GM12872 (cell line): ENCODE data around the gene PARVB.

Experiments used
- TF ChIP-seq, protein P1 (sequence below): IDR thresholded peaks from 3 replicates; pipeline ENCODE4 v1.5.1; 2011; ENCODE audit warnings: low read depth, mild to moderate bottlenecking, low read length, moderate library complexity; ENCODE audit not compliant: insufficient read depth

PARVB gene

DNA sequence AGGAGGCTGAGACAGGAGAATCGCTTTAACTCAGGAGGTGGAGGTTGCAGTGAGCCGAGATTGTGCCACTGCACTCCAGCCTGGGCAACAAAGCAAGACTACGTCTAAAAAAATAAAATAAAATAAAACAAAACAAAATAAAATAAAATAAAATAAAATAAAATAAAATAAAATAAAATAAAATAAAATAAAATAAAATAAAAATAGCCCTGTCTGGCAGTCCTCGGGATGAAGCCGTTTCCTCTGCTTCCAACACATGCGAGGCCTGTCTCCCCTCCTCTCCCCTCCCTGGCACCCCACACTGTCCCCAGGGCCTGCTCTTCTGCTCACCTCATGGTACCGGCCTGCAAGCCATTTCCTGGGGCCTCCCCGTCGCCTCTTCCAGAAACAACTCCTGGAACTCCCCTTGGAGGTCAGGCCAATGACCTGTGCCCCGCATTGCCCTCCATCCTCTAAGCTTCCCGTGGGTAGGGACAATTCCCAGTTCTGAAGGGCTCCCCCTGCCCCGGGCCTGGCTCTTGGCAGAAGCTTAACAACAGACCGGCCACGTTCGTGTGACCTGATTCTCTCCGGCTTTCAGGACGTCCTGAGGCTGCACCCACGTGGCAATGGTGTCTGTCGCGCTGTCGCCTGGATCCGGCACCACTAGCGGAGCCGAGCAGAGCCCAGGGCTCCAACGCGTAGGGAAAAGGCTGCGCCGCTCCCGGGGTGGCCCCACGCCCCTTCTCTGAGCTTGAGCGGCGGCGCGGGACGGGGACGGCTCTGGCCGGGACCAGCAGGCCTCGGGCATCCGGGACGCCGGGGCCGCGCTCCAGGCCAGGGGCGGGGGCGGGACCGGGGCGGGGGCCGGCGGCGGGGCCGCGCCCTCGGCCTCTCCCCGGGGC lies 456 bp upstream of the PARVB start:
- TF ChIP-seq, protein P1, sequence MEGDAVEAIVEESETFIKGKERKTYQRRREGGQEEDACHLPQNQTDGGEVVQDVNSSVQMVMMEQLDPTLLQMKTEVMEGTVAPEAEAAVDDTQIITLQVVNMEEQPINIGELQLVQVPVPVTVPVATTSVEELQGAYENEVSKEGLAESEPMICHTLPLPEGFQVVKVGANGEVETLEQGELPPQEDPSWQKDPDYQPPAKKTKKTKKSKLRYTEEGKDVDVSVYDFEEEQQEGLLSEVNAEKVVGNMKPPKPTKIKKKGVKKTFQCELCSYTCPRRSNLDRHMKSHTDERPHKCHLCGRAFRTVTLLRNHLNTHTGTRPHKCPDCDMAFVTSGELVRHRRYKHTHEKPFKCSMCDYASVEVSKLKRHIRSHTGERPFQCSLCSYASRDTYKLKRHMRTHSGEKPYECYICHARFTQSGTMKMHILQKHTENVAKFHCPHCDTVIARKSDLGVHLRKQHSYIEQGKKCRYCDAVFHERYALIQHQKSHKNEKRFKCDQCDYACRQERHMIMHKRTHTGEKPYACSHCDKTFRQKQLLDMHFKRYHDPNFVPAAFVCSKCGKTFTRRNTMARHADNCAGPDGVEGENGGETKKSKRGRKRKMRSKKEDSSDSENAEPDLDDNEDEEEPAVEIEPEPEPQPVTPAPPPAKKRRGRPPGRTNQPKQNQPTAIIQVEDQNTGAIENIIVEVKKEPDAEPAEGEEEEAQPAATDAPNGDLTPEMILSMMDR = no peak

DNA sequence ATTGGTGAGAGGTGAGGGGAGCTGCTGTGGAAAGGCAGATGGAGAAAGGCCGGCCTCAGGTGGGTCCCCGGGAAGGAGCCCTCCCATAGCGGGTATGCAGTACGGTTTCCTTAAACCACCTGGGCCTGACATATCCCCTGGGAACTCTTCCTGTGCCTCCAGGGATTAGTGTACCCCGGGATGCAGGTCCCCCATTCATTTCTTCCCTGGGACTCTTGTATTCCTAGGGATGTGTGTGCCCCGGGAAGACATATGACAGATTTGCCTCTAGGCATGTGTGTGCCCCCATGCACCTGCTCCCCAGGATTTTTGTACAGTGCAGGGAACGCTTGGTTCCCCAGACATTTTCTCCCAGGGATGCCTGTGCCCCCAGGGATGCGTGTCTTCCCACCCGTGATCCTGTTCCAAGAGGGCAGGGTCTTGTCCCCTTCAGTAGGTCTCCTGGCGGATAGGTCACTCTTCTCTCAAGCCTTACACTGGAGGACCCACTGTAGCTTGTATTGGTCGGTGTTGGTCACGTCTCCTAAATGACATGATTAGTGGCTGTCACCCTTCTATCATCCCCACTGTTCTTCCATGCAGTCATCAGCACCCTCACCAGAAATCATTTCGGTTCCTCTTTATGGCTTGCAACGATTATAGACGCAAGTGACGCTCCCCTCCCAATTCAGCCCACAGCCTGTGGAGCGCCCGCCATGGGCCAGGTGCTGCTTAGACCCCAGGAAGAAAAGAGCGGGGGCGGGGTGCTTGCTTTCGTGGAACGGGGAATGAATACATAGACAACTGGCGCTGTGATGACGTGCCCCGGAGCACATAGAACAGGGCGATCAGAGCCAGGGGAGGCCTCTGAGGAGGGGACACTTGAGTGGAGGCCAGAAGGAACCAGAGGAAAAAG lies 1.3 kb downstream of the PARVB start:
- TF ChIP-seq, protein P1 = no peak

DNA sequence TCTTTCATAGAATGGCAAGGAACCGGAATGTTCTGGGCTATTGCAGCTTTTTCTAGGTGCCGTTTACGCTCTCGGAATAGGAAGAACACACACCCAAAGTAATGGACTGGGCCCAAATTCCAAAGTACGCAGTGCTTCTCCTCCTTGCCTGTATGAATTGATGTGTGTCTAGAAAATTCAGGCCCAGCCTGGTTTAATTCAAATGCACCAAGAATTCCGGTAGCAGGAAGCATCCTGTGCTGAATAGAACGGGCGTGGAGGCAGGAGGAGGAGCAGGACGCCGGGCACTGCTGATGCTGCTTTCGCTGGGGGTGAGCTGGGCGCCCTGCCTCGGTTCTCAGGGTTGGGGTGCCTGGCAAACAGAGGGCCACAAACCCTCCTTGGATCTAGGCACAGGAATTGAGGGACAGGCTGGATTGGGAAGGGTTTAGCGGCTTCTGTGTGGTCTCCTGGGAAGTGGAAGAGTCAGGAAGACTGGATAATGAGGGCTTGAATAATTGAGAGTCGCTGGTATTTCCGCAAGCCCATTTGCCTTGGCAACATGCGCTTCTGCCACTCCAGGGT lies 2.0 kb downstream of the PARVB start:
- TF ChIP-seq, protein P1 = no peak

DNA sequence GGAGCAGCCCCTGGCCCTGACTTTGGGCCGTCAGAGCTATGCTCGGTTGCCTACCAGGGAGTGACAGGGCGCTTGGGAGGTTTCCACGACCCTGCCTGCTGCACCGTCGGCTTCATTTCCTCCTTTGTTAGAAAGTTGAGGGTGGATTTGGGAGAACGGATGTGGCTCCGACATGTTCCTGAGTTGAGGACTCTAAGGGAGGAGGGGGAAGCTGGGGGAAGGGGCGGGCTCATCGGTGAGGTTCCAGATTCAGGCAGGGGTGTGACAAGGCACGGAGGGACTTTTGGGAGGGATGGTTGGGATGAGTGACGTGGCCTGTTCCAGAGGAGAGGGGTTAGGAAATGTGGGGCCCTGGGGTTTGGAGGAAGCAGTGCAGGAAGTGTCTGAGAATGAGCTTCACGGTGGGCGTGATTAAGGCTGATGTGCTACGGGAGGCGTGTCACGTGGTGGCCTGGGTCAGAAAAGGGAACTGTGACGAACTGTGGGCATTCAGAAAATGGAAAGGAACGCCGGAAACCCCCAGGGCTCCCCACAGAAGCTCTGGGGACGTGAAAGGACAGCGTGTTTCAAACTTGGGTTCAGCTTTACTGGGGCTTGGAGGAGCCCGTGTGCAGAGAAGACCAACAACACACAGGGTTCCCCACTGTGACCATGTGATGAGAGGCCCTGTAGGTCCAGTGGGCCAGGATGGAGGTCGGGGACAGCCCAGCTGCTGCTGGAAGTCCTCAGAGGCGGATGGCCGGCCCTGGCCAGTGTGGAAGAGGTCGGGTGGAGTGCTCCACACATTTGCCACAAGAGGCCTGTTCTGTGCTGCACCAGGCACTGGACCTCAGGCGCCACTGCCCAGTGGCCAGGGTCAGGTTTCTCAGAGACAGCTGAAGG lies 2.8 kb downstream of the PARVB start:
- TF ChIP-seq, protein P1 = no peak

DNA sequence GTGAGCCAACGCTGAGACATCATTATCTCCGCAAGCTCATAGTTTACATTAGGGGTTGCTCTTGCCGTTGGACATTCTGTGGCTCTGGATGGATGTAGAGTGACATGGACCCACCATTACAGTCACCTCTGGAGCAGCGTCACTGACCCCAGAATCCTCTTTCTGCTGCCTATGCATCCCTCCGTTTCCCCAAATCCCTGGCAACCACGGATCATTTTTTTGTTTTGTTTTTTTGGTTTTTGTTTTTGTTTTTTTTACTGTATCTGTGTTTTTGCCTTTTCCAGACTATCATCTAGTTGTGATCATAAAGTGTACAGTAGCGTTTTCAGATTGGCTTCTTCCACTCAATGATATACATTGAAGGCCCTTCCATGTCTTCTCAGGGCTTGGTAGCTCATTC lies 4.0 kb downstream of the PARVB start:
- TF ChIP-seq, protein P1 = no peak

DNA sequence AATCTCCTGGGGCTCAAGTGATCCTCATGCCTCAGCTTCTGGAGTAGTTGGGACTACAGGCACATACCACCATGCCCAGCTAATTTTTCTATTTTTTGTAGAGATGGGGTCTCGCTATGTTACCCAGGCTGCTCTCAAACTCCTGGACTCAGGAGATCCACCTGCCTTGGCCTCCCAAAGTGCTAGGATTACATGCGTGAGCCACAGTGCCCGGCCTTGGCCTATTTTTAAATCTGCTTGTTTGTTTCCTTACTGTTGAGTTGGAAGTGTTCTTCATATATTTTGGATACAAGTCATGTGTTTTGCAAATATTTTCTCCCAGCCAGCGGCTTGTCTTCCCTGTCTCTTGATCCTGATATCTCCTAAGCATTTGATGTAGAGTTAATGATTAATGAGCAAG lies 5.0 kb downstream of the PARVB start:
- TF ChIP-seq, protein P1 = no peak
